RCC 7860 (cell line): ENCODE measurements around the gene PLXNC1.

Experiments
- DNase-seq: peaks from one replicate; pipeline ENCODE4 v3.0.0-alpha.2; 2015; ENCODE audit warnings: low spot score
- FAIRE-seq: peaks from 2 replicates; lab custom pipeline; 2012; peaks lifted over from hg19 to GRCh38; lab: Jason Lieb, UNC

PLXNC1 gene

DNA sequence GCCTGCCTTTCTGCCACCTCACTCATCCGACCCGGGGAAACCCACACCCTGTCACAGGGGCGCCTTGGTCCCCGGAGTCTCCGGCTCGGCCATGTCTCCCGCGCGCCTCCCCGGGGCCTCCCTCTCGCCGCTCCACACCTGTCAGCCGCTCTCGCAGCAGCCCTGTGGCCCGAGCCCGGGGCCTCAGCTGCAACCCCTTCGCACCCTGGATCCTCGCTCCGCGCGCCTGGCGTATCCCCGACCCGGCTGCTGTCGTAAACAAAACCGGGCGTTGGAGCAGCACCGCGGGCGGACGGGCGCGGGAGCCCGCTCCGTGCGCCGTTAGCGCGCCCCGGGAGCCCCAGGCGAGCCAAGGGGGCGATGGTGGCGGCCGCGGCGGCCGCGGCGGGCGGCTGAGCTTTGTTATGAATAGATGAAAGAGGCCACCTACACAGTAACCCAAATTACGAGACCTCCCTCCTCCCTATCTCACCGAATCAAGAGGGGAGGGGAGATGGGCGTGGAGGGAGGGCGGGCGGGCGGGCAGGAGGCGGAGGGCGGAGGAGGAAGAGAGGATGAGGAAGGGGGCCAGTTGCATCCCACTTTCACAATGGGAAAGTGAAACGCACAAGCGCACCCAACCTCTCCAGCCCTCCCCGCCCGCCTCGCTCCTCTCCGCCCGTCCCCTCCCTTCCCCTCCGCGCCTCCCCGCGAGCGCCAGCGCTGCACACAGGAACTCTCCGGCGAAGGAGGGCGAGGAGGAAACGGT lies at the start of gene PLXNC1:
PLXNC1 (plus strand) TSS at position 587 of the 748 bp plus-strand sequence. CDS start 395 bp downstream, outside the sequence.
- DNase-seq: no peak
- FAIRE-seq: no peak

- DNase-seq (no peak), FAIRE-seq (no peak)
Measured at GRCh38 chr12:94099191-94099590, 49.2 kb upstream of the PLXNC1 start.

GRCh38 chr12:94099632-94100031 lies 48.7 kb upstream of the PLXNC1 start:
- FAIRE-seq: no peak

DNA sequence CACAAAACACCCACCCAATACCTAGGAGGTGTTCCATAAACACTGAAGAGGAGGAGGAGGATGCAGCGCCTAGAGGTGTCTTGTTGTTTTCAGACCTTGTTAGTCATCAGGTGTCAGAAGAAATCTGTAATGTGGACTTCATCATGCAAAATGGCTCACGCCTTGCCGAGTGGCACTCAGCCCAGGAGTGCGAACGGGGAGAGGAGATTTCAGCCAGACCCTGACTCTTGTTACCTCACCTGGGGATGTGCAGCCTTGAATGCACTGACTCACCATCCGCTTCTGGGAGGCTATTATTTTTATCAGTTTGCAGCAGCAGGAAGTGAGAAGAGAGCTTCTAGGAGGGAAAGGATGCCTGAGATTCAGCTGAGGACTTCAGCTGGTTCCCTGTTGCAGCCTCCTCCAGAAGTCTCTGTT lies 48.2 kb upstream of the PLXNC1 start:
- DNase-seq: peak; percentile 40
- no peak for FAIRE-seq

More at GRCh38 chr12:94099632-94100031, 48.7 kb upstream of the PLXNC1 start:
- peak; percentile 11 for DNase-seq

GRCh38 chr12:94100990-94101737 lies 47.2 kb upstream of the PLXNC1 start:
- FAIRE-seq (no peak), DNase-seq (peak; percentile 37)

DNA sequence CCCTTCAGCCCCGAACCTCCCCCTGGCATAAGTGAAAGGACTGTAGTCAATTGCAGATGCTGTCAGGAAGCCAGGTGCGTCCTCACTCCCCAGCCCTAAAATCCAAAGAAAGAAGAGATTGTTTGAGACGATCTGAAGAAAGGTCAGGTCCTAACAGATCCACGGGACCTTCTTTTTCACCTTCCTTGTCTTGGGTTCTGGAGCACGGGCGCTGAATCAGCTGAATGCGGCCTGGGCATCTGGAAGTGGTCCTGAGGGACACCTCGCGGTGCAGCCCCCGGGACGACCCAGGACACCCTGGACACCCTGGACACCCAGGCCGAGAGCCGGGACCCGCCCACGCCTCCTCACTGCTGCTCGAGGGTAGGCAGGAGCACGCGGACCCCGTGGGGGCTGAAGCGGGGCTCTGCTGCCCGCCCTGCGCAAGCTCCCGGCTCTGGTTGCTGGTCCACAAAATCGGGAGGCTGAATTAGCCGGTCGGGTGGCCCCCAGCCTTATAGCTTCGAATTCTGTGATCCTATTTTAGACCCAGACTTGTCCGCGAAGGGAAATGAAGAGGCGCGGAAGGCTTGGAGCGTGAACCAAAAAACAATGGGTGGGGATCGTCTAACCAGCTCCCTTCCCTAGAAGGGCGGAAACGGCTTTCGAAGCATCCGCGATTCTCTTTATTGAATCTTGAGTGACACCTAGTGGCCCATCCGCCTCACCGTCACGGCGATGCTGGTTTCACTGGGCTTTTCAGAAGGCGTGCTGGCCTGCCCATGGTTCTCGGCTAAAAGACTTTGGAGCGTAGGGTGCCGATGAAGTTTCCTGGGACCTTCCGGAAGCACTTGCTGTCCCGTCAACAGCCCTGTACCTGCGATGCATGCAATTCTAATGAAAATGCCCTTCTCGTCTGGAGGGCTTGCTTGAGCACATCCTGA lies 46.4 kb upstream of the PLXNC1 start:
- peak; percentile 58 for DNase-seq
- no peak for FAIRE-seq

DNA sequence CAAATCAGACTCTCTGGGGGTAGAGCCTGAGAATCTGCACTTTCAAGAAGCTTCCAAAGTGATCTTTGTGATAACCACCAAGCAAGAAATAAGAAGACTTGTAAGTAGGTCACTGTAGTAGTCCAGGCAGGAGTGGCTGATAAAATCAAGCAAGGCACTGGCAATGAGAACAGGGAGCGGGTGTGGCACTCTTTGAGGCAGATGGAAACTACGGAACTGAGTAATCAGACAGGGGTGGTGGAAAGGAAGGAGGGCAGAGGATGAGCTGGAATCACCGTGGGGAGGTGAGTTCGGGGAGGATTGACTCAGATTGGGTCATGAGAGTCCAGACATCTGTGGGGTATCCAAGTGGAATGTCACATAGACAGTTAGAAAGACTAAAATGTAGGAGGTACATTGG lies 44.4 kb upstream of the PLXNC1 start:
- FAIRE-seq (no peak), DNase-seq (no peak)

GRCh38 chr12:94107910-94108309 lies 40.5 kb upstream of the PLXNC1 start:
- FAIRE-seq: no peak

GRCh38 chr12:94109160-94109559 lies 39.2 kb upstream of the PLXNC1 start:
- FAIRE-seq: no peak
- no peak for DNase-seq

More at GRCh38 chr12:94107910-94108309, 40.5 kb upstream of the PLXNC1 start:
- DNase-seq: no peak

DNA sequence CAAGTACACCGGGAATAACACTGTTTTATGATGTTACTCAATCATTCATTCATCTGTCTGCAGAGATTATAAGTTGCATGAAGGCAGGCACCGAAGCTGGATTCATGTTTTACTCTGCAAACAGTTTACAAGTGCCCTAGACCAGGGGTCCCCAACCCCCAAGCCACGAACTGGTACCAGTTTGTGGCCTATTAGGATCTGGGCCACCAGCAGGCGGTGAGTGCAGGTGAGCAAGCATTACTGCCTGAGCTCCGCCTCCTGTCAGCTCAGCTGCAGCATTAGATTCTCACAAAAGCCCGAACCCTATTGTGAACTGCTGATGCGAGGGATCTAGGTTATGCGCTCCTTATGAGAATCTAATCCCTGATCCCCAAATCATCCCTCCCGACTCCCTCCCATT lies 38.1 kb upstream of the PLXNC1 start:
- FAIRE-seq: no peak

DNA sequence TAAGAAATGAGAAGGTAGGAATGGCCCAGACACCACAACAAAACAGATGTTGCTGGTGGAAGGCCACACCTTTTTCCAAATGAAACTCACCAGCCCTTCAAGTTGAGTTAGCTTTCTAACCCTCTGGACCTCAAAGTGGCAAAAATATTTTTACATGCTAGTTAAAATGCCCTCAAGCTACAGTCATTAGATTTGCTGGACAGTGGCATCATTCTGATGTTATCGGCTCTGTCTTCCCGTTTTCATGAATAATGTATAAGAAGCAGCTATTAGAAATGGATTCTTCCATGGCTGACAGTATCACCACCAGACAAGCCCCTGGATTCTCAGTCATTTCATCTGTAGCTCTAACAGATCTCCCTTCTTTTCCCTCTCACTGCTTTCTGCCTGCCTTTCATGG lies 37.1 kb upstream of the PLXNC1 start:
- DNase-seq: no peak
- FAIRE-seq: no peak

More for the DNA sequence above, 38.1 kb upstream of the PLXNC1 start:
- DNase-seq: no peak

DNA sequence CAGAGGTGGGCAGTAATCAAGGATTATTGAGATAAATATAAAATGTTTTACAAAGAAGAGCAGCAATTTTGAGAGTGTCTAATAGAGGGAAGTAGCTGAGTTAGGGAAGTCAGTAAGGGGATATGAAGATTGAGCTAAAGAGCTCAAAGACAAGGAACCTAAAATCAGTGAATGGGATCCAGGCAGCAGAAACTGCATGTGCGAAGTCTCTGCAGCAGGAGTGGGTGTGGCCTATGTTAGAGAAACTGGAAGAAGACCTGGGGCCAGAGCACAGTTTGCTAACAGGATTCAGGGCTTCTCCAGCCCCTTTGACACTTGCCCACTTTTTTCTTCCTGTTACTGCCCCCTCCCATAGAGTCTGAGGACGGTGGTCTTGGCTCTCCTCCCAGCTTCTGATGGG lies 36.3 kb upstream of the PLXNC1 start:
- FAIRE-seq: no peak
- no peak for DNase-seq

GRCh38 chr12:94114166-94114565 lies 34.2 kb upstream of the PLXNC1 start:
- FAIRE-seq: no peak
- no peak for DNase-seq

DNA sequence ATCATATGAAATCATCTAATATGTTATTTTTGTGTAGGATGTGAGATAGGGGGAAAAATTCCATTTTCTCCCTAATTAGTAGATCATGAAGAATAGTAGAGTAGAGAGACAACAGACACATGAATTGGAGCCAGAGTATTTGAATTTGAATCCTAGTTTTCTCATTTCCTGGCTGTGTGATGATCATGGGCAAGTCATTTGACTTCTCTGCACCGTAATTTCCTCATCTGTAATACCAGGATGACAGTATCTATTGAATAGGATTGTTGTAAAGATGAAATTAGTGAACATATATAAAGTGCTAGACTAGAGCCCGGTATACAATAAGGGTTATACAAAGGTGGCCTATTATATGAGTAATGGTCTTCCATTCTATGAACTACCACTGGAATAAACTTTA lies 32.2 kb upstream of the PLXNC1 start:
- DNase-seq (no peak), FAIRE-seq (no peak)

DNA sequence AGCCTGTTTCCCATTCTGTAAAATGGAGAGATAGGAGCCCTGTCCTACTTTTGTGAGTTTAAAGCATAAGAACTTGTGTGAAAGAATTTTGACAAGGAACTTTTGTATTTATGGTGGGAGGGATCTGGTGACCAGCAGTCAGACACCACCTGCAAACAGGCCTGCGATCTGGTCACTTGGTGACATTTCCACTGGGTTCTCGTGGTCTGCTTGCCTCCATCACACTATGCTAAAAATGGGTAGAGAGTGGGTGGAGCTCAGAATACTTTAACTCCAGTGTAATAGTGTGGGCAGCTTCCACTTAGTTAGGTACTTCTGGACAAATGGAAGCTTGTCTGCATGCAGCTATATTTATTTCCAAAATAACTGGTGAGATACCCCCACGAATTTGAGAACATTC lies 26.5 kb upstream of the PLXNC1 start:
- DNase-seq: no peak
- no peak for FAIRE-seq

- DNase-seq (no peak), FAIRE-seq (no peak)
Measured at GRCh38 chr12:94122591-94122990, 25.8 kb upstream of the PLXNC1 start.

DNA sequence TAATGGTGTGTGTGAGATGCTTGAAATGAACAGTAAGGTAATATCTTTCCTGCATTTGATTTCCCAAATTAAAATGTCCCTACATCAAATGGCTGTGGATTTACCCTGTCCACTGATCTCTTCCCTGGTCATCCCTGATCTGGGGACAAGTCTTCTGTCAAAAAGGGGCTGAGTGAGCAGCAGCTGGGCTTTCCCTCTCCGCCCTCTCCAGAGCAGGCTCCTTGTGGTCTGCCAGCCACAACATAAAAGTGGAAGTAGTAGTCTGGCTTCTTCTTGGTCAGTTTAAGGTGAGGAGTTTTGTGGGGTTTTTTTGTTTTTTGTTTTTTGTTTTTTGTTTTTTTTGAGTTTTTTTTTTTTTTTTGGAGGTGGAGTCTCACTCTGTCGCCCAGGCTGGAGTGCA lies 25.2 kb upstream of the PLXNC1 start:
- FAIRE-seq (no peak), DNase-seq (no peak)

- no peak for DNase-seq
- no peak for FAIRE-seq
Measured at GRCh38 chr12:94126067-94126466, 22.3 kb upstream of the PLXNC1 start.

DNA sequence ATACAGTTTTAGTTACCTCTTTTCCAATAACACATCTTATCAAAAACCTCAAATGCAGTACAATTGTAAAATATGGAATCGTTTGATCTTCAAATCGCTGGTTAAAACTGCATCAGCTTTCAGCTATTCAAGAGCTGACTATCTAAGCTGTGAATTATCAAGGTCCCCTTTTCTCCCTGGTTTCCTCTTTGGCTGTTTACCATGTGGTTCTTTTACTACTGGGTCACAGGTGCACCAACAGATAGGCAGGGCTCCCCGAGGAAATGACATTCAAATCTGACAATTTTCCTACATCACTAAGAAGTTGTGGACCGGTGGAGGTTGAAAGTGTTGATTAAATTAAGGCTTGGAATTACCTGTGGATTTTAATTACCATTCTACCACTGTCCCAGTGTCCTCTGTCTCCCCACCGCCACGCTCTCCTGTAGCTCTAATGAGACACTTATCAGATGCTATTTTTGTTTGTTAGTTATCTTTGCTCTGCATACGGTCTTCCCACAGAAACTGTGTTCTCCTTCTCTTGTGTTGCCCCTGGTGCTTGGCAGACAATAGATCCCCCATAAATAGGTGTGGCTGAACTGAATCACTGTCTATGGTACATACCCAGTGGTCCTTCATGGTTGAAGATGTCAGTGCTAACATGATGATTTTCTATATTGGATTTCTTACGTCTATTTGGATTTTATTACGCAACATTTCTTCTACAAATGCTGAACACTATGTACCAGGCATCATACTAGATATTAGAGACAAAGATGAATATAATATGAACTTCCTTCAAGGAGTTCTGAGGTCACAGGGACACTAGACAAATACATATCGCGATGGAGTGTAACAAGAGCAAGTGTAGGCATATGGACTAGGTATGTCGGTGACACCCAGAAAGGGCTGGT lies 20.9 kb upstream of the PLXNC1 start:
- no peak for FAIRE-seq
- DNase-seq: no peak

DNA sequence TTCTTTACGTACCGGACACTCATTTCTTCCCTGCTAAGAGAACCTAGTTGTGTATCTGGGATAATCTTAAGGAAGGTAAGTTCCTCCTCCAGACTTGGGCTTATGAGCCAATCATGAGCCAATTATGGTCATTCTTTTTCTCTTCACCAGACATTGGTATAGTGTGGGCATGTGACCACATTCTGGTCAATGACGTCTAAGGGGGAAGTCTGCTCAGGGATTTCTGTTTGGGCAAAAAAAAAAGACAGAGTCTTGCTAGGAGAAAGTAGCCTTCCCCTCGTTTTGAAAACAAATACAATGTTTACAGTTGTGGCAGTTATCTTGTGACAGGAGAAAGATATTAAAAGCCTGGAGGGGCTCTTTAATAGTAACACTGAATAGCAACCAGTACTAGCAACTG lies 20.1 kb upstream of the PLXNC1 start:
- FAIRE-seq (no peak), DNase-seq (no peak)
